Peyer's patch (tissue), 4 donors: ENCODE data around the gene CAST. TPM values are rescaled to one million over a fixed set of nuclear protein-coding genes. Genes with fewer than 3 reads are reported as not detected.

Experiments
- DNase-seq, 3 donors: peaks; one replicate each; pipeline ENCODE4 v3.0.0-alpha.2; 2017 to 2019
- H3K27ac ChIP-seq, 4 donors: fragments of 200-600 bp; sonication (generic); one replicate each; pipeline ENCODE4 v1.5.1; 2016 to 2019
- H3K27me3 ChIP-seq, 2 donors: fragments of 200-600 bp; sonication (generic); one replicate each; pipeline ENCODE4 v1.5.1; 2019
- H3K36me3 ChIP-seq, 3 donors: fragments of 200-600 bp; sonication (generic); one replicate each; pipeline ENCODE4 v1.5.1; 2016 to 2019
- H3K4me1 ChIP-seq, 4 donors: fragments of 200-600 bp; sonication (generic); one replicate each; pipeline ENCODE4 v1.5.1; 2016 to 2019
- H3K4me3 ChIP-seq, 4 donors: fragments of 200-600 bp; sonication (generic); 1 replicate in 3 of 4; 2 replicates in 1 of 4; pipeline ENCODE4 v1.5.1; 2016 to 2019; ENCODE audit warnings: mild to moderate bottlenecking in 1 of 4
- H3K9me3 ChIP-seq, 4 donors: fragments of 200-600 bp; sonication (generic); one replicate each; pipeline ENCODE4 v1.5.1; 2016 to 2019; ENCODE audit warnings: mild to moderate bottlenecking in 1 of 4
- POLR2A ChIP-seq, 2 donors: fragments of 450-650 bp; IDR thresholded peaks; one replicate each; pipeline ENCODE4 v1.5.1; 2017; ENCODE audit warnings: antibody characterized with exemption in 2 of 2, mild to moderate bottlenecking in 2 of 2, moderate library complexity in 2 of 2
- total RNA-seq, 4 donors: library from RNA; depleted of rRNA; stranded (reverse); fragments of >200 nt; gene quantifications; one replicate each; pipeline ENCODE4 v1.1.0, GENCODE V29; 2016
- TF ChIP-seq, protein P1 (sequence below), 6 experiments: fragments of 450-650 bp in 4 of 6; fragments of 200-600 bp in 2 of 6; sonication (generic) in 1 of 6; IDR thresholded peaks; one replicate each; pipeline ENCODE4 v1.5.1; 2017 to 2019; ENCODE audit warnings: antibody characterized with exemption in 6 of 6, mild to moderate bottlenecking in 3 of 6, moderate library complexity in 1 of 6

The CAST gene
- total RNA-seq, 4 donors from 2014 or later, result 268 to 396 (median 337) TPM

- H3K4me3 ChIP-seq, result peak overlapping the region in 1 of 4 donors; percentile 90
- peaks cover 0 to 26% (median 0%) of the 10 kb centered on the region in 4 donors for H3K4me1 ChIP-seq
- no peaks in the 10 kb centered on the region for H3K9me3 ChIP-seq
- H3K36me3 ChIP-seq, result no peaks in the 10 kb centered on the region
- H3K27ac ChIP-seq, result peak overlapping the region; percentile 99 to 100 (median 100)
- no peaks in the 10 kb centered on the region for H3K27me3 ChIP-seq
- TF ChIP-seq, protein P1, sequence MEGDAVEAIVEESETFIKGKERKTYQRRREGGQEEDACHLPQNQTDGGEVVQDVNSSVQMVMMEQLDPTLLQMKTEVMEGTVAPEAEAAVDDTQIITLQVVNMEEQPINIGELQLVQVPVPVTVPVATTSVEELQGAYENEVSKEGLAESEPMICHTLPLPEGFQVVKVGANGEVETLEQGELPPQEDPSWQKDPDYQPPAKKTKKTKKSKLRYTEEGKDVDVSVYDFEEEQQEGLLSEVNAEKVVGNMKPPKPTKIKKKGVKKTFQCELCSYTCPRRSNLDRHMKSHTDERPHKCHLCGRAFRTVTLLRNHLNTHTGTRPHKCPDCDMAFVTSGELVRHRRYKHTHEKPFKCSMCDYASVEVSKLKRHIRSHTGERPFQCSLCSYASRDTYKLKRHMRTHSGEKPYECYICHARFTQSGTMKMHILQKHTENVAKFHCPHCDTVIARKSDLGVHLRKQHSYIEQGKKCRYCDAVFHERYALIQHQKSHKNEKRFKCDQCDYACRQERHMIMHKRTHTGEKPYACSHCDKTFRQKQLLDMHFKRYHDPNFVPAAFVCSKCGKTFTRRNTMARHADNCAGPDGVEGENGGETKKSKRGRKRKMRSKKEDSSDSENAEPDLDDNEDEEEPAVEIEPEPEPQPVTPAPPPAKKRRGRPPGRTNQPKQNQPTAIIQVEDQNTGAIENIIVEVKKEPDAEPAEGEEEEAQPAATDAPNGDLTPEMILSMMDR (IDR thresholded peaks at IDR 0.05), result no peak
- no peak for TF ChIP-seq POLR2A (IDR thresholded peaks at IDR 0.05)
- no peak for DNase-seq
Measured at GRCh38 chr5:96808868-96809558, 146.8 kb downstream of the CAST start.

- Histone ChIP-seq H3K4me3 (no peak overlapping the region), H3K27me3 (no peaks in the 10 kb centered on the region), H3K36me3 (no peaks in the 10 kb centered on the region), H3K27ac (no peak overlapping the region), H3K4me1 (peaks cover 0 to 17% (median 0%) of the 10 kb centered on the region in 4 donors), H3K9me3 (no peaks in the 10 kb centered on the region)
- no peak for DNase-seq
- TF ChIP-seq, protein P1 (IDR thresholded peaks at IDR 0.05), result no peak
- TF ChIP-seq POLR2A (IDR thresholded peaks at IDR 0.05), result no peak
Measured at GRCh38 chr5:96809921-96810320, 147.7 kb downstream of the CAST start.

GRCh38 chr5:96812851-96813250, 150.7 kb downstream of the CAST start:
- Histone ChIP-seq H3K36me3 (no peaks in the 10 kb centered on the region), H3K9me3 (no peaks in the 10 kb centered on the region), H3K4me1 (peaks cover 0 to 13% (median 4%) of the 10 kb centered on the region in 4 donors), H3K27me3 (no peaks in the 10 kb centered on the region), H3K27ac (no peak overlapping the region), H3K4me3 (no peak overlapping the region)
- no peak for DNase-seq
- TF ChIP-seq POLR2A (IDR thresholded peaks at IDR 0.05), result no peak
- TF ChIP-seq, protein P1 (IDR thresholded peaks at IDR 0.05), result no peak

- Histone ChIP-seq H3K9me3 (no peaks in the 10 kb centered on the region), H3K36me3 (no peaks in the 10 kb centered on the region), H3K27ac (no peak overlapping the region), H3K4me1 (peaks cover 0 to 13% (median 4%) of the 10 kb centered on the region in 4 donors), H3K27me3 (no peaks in the 10 kb centered on the region), H3K4me3 (no peak overlapping the region)
- no peak for DNase-seq
- no peak for TF ChIP-seq POLR2A (IDR thresholded peaks at IDR 0.05)
- TF ChIP-seq, protein P1 (IDR thresholded peaks at IDR 0.05), result no peak
Measured at GRCh38 chr5:96814041-96814440, 151.9 kb downstream of the CAST start.

GRCh38 chr5:96816411-96816939, 154.3 kb downstream of the CAST start:
- TF ChIP-seq, protein P1 (IDR thresholded peaks at IDR 0.05), result no peak
- TF ChIP-seq POLR2A (IDR thresholded peaks at IDR 0.05), result no peak
- peak in 2 of 3 donors; percentile 75 to 76 for DNase-seq
- peak overlapping the region; percentile 45 to 57 (median 54) for H3K27ac ChIP-seq
- peak overlapping the region in 2 of 4 donors; percentile 16 to 30 for H3K4me3 ChIP-seq
- H3K27me3 ChIP-seq, result no peaks in the 10 kb centered on the region
- H3K36me3 ChIP-seq, result no peaks in the 10 kb centered on the region
- peaks cover 0 to 13% (median 4%) of the 10 kb centered on the region in 4 donors for H3K4me1 ChIP-seq
- no peaks in the 10 kb centered on the region for H3K9me3 ChIP-seq
